Mononuclear cell (primary cell): ENCODE results near the gene PSAPL1. TPM values are rescaled to one million over a fixed set of nuclear protein-coding genes. Genes with fewer than 3 reads are reported as not detected.

Experiments used
- H3K27me3 ChIP-seq: 2 replicates; pipeline ENCODE4 v1.6.0; 2011; ENCODE audit warnings: low read length, control low read depth; ENCODE audit not compliant: insufficient read depth
- H3K4me1 ChIP-seq: 2 replicates; pipeline ENCODE4 v1.5.1; 2011; ENCODE audit warnings: mild to moderate bottlenecking, low read length, control low read depth; ENCODE audit not compliant: insufficient read depth
- H3K4me3 ChIP-seq: 2 replicates; pipeline ENCODE4 v1.5.1; 2011; ENCODE audit warnings: mild to moderate bottlenecking, low read length, moderate library complexity
- H3K9me3 ChIP-seq: 2 replicates; pipeline ENCODE4 v1.5.1; 2011; ENCODE audit warnings: low read depth, mild to moderate bottlenecking, control low read depth, low read length
- total RNA-seq: library from RNA; depleted of rRNA; stranded (reverse); fragments of >200 nt; gene quantifications from one replicate; pipeline ENCODE4 v1.2.3, GENCODE V29; 2012

PSAPL1 gene
- total RNA-seq, 1 donor, result not detected

- Histone ChIP-seq H3K4me3 (no peak overlapping the region), H3K9me3 (no peaks in the 10 kb centered on the region), H3K4me1 (no peaks in the 10 kb centered on the region), H3K27me3 (no peaks in the 10 kb centered on the region)
These were observed 52.7 kb downstream of the PSAPL1 start for GRCh38 chr4:7381890-7382633.

GRCh38 chr4:7381221-7381889 lies 53.4 kb downstream of the PSAPL1 start:
- no peak overlapping the region for H3K4me3 ChIP-seq
- H3K9me3 ChIP-seq, result no peaks in the 10 kb centered on the region
- no peaks in the 10 kb centered on the region for H3K27me3 ChIP-seq
- no peaks in the 10 kb centered on the region for H3K4me1 ChIP-seq

Other genes starting within 250 kb of the PSAPL1 start
- 0.10 TPM for gene SORCS2, start 242.4 kb downstream of the PSAPL1 start, total RNA-seq